NT2/D1 (cell line): Measurements from ENCODE around the gene PKNOX2.

Experiments used
- DNase-seq: peaks from one replicate; pipeline ENCODE4 v3.0.0-alpha.2; 2011; ENCODE audit warnings: low read depth, low spot score
- H3K27me3 ChIP-seq: 2 replicates; pipeline ENCODE4 v1.6.0; 2011; ENCODE audit warnings: mild to moderate bottlenecking; ENCODE audit not compliant: insufficient read length, insufficient read depth
- H3K36me3 ChIP-seq: 2 replicates; pipeline ENCODE4 v1.6.1; 2011; ENCODE audit warnings: mild to moderate bottlenecking, low read length, mixed read lengths; ENCODE audit not compliant: insufficient read depth, insufficient read length
- H3K4me1 ChIP-seq: 2 replicates; pipeline ENCODE4 v1.5.1; 2011; ENCODE audit not compliant: insufficient read depth, insufficient read length
- H3K4me3 ChIP-seq: 2 replicates; pipeline ENCODE4 v1.5.1; 2011; ENCODE audit warnings: low read depth; ENCODE audit not compliant: insufficient read length
- H3K9ac ChIP-seq: 2 replicates; pipeline ENCODE4 v1.6.0; 2011; ENCODE audit warnings: low read depth; ENCODE audit not compliant: insufficient read length
- H3K9me3 ChIP-seq: 2 replicates; pipeline ENCODE4 v1.5.1; 2011; ENCODE audit warnings: mild to moderate bottlenecking, low read length; ENCODE audit not compliant: insufficient read depth
- SUZ12 ChIP-seq: IDR thresholded peaks from 2 replicates; pipeline ENCODE4 v1.6.1; 2011; ENCODE audit not compliant: insufficient read length, insufficient read depth; ENCODE audit errors: extremely low read depth
- YY1 ChIP-seq: IDR thresholded peaks from 2 replicates; pipeline ENCODE4 v1.6.1; 2011; ENCODE audit not compliant: insufficient read length, insufficient read depth
- ZNF274 ChIP-seq: IDR thresholded peaks from 2 replicates; pipeline ENCODE4 v1.6.1; 2011; ENCODE audit warnings: mild to moderate bottlenecking, low read depth, low read length

PKNOX2 gene, protein sequence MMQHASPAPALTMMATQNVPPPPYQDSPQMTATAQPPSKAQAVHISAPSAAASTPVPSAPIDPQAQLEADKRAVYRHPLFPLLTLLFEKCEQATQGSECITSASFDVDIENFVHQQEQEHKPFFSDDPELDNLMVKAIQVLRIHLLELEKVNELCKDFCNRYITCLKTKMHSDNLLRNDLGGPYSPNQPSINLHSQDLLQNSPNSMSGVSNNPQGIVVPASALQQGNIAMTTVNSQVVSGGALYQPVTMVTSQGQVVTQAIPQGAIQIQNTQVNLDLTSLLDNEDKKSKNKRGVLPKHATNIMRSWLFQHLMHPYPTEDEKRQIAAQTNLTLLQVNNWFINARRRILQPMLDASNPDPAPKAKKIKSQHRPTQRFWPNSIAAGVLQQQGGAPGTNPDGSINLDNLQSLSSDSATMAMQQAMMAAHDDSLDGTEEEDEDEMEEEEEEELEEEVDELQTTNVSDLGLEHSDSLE

GRCh38 chr11:125164422-125165110 is at the start of gene PKNOX2:
PKNOX2 (plus strand) TSS chr11:125164751; CDS start chr11:125351306, 186,555 bp downstream.
- H3K4me3 ChIP-seq = peak within 1 kb of the TSS; percentile 63
- H3K27me3 ChIP-seq = peaks cover 11% of the 10 kb centered on the region
- peak within 1 kb of the TSS; percentile 91 for H3K9ac ChIP-seq
- no peaks in the 10 kb centered on the region for H3K36me3 ChIP-seq
- peak; percentile 80 for DNase-seq
- peaks cover 3% of the 10 kb centered on the region for H3K4me1 ChIP-seq
- TF ChIP-seq ZNF274 (no peak), YY1 (no peak), SUZ12 (no peak)
- no peaks in the 10 kb centered on the region for H3K9me3 ChIP-seq

GRCh38 chr11:125117429-125117828 is 47.1 kb upstream of the PKNOX2 start:
- Histone ChIP-seq H3K9ac (no peak overlapping the region), H3K4me3 (no peak overlapping the region), H3K4me1 (no peaks in the 10 kb centered on the region), H3K27me3 (no peaks in the 10 kb centered on the region), H3K36me3 (no peaks in the 10 kb centered on the region), H3K9me3 (no peaks in the 10 kb centered on the region)
- no peak for DNase-seq
- TF ChIP-seq YY1 (no peak), SUZ12 (no peak), ZNF274 (no peak)

DNA sequence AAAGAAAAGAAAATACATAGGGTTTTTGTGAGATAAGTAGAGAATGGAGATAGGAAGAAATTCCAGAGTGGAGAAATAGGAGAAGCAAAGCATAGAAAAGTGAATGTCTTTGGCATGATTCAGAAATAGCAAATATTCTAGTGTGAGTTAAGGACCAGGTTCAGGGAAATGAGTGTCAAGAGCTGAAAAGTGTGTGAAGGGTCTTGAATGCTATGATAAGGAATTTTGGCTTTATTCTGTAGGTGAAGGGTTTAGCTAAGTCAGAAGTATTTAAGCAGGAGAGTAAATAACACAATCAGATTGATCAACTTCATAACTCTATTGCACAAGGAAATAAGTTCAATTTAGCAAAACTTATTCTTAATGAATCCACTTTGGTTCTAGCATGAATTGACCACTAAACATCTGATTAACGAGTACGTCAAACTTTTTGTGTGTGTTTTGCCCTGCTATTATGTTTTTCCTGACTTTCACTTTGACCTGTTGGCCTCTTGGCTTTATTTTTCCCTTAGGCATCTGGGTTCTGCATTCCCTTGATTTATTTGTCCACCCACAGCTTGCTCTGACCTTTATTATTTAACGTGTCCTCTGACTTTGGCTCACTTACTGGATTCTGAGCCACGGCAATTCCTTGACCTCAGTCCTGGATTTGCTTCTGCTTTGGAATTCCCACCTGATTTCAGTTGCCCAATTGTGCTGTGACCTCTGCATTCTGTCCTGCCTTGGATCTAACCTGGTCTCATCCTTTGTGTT is 41.2 kb upstream of the PKNOX2 start:
- Histone ChIP-seq H3K36me3 (no peaks in the 10 kb centered on the region), H3K9me3 (0 out of 2 replicates have a peak, but pooled peaks cover 3% of the 10 kb centered on the region), H3K4me1 (no peaks in the 10 kb centered on the region), H3K27me3 (no peaks in the 10 kb centered on the region), H3K9ac (no peak overlapping the region), H3K4me3 (no peak overlapping the region)
- no peak for TF ChIP-seq ZNF274
- TF ChIP-seq YY1 = no peak
- TF ChIP-seq SUZ12 = no peak
- no peak for DNase-seq

DNA sequence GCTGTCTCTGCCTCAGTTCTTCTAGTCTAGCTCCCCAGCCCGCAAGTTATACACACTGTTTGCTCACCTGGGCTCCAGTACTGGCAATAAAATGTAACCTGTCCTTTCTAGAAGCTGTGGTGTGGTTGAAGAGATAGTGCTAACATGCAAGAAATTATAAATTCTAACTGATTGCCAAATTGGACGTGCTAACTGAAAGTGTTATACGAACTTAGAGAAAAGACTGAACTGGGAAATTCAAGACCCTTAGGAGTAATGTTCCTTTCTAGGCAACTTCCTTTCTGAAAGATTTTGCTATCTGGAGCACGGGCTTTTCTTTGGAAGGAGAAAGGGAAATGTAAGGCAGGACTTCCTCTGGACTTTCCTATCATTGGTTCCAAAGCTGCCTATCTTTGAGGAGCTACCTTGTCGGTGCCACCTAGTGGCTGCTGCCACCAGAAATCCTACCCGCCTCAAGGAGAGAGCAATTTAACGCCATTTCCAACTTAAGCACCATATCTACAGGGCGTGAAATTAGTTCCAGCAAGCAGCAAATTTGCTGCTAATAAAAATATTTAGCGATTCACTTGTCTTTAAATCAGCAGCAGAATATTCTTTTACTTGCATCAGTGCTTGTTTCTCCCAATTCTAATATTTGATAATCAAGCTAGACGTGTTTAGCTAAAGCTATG is 40.5 kb upstream of the PKNOX2 start:
- Histone ChIP-seq H3K4me1 (no peaks in the 10 kb centered on the region), H3K9ac (no peak overlapping the region)

DNA sequence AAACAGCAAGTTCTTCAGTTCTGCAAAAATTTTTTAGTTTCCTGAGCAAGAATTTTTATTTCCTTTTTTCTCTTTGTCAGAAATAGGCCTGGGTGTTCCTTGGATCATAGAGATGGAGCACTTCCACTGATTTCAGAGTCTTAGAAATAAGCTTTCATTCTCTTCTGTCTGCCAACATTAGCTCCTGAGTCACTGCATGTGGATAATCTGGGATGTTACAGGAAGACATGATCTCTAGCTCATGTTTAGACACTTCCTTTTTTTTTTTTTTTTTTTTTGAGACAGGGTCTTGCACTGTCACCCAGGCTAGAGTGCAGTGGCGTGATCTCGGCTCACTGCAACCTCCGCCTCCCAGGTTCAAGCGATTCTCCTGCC is 39.9 kb upstream of the PKNOX2 start:
- no peak overlapping the region for H3K9ac ChIP-seq

More for the DNA sequence above, 40.5 kb upstream of the PKNOX2 start:
- no peak for TF ChIP-seq YY1
- TF ChIP-seq SUZ12 = no peak
- no peak for TF ChIP-seq ZNF274
- no peaks in the 10 kb centered on the region for H3K27me3 ChIP-seq
- H3K9me3 ChIP-seq = 0 out of 2 replicates have a peak, but pooled peaks cover 3% of the 10 kb centered on the region
- H3K36me3 ChIP-seq = no peaks in the 10 kb centered on the region
- no peak overlapping the region for H3K4me3 ChIP-seq
- DNase-seq = peak; percentile 64

GRCh38 chr11:125128450-125128849 is 36.1 kb upstream of the PKNOX2 start:
- 0 out of 2 replicates have a peak, but pooled peaks cover 3% of the 10 kb centered on the region for H3K9me3 ChIP-seq
- no peak for TF ChIP-seq SUZ12
- no peak for TF ChIP-seq ZNF274
- TF ChIP-seq YY1 = no peak

More for the DNA sequence above, 39.9 kb upstream of the PKNOX2 start:
- no peak for DNase-seq
- Histone ChIP-seq H3K27me3 (no peaks in the 10 kb centered on the region), H3K4me3 (no peak overlapping the region), H3K9me3 (0 out of 2 replicates have a peak, but pooled peaks cover 3% of the 10 kb centered on the region), H3K36me3 (no peaks in the 10 kb centered on the region), H3K4me1 (no peaks in the 10 kb centered on the region)
- no peak for TF ChIP-seq SUZ12
- no peak for TF ChIP-seq YY1
- TF ChIP-seq ZNF274 = no peak

More at GRCh38 chr11:125128450-125128849, 36.1 kb upstream of the PKNOX2 start:
- Histone ChIP-seq H3K9ac (no peak overlapping the region), H3K4me1 (no peaks in the 10 kb centered on the region), H3K4me3 (no peak overlapping the region), H3K27me3 (peaks cover 3% of the 10 kb centered on the region), H3K36me3 (no peaks in the 10 kb centered on the region)
- no peak for DNase-seq
